WTC11 (cell line): Measurements from ENCODE around the gene SLC13A2. TPM values are rescaled to one million over a fixed set of nuclear protein-coding genes. Genes with fewer than 3 reads are reported as not detected.

ENCODE experiments used
- ATAC-seq: fragments of 200-7000 bp; cut with Tn5 transposase; 2 replicates; pipeline ENCODE4 v1.10.0; 2021; ENCODE audit warnings: mild to moderate bottlenecking, moderate library complexity
- CTCF ChIA-PET: fragments of 300-600 bp; sonication (Branson Sonifier 250); formaldehyde crosslinking; loops from one replicate; lab custom pipeline; 2021; ENCODE audit warnings: antibody characterized with exemption; lab: Charles Lee
- POLR2A ChIA-PET: fragments of 350-600 bp; sonication (Branson Sonifier 250); formaldehyde crosslinking; loops from one replicate; lab custom pipeline; 2021; ENCODE audit warnings: antibody characterized with exemption; lab: Charles Lee
- DNase-seq: peaks from one replicate; pipeline ENCODE4 v3.0.0; 2021; ENCODE audit warnings: low spot score
- H3K27ac Mint-ChIP-seq: 2 replicates; pipeline ENCODE4 v1.8.0; 2021; ENCODE audit warnings: mixed read lengths
- H3K27me3 Mint-ChIP-seq: 2 replicates; pipeline ENCODE4 v1.8.0; 2021; ENCODE audit warnings: low read depth, mild to moderate bottlenecking, moderate library complexity, mixed read lengths
- H3K36me3 Mint-ChIP-seq: 2 replicates; pipeline ENCODE4 v1.8.0; 2021; ENCODE audit warnings: mixed read lengths
- H3K4me1 Mint-ChIP-seq: 2 replicates; pipeline ENCODE4 v1.8.0; 2022; ENCODE audit warnings: mixed read lengths
- H3K4me3 Mint-ChIP-seq: 2 replicates; pipeline ENCODE4 v1.8.0; 2021; ENCODE audit warnings: mild to moderate bottlenecking, moderate library complexity, mixed read lengths
- H3K9me3 Mint-ChIP-seq: 2 replicates; pipeline ENCODE4 v1.8.0; 2021; ENCODE audit warnings: mixed read lengths
- AFF4 ChIP-seq: sonication (generic); formaldehyde crosslinking; IDR thresholded peaks from 2 replicates; pipeline ENCODE4 v1.8.1; 2023; ENCODE audit warnings: mild to moderate bottlenecking, missing genetic modification reagents, borderline replicate concordance
- CDX4 ChIP-seq: fragments of 250-450 bp; sonication (Bioruptor Pico); IDR thresholded peaks from 2 replicates; pipeline ENCODE4 v1.9.0; 2021; ENCODE audit warnings: moderate library complexity, mild to moderate bottlenecking, inconsistent platforms, borderline replicate concordance
- CREB1 ChIP-seq: sonication (generic); formaldehyde crosslinking; IDR thresholded peaks from 2 replicates; pipeline ENCODE4 v1.8.0; 2023; ENCODE audit warnings: mild to moderate bottlenecking, missing genetic modification reagents
- E2F4 ChIP-seq: sonication (generic); formaldehyde crosslinking; IDR thresholded peaks from 2 replicates; pipeline ENCODE4 v1.8.1; 2022; ENCODE audit warnings: low read depth, mild to moderate bottlenecking, moderate library complexity, missing genetic modification reagents, borderline replicate concordance
- ELF4 ChIP-seq: sonication (generic); formaldehyde crosslinking; IDR thresholded peaks from 2 replicates; pipeline ENCODE4 v1.8.1; 2022; ENCODE audit warnings: low read depth, mild to moderate bottlenecking, moderate library complexity, missing genetic modification reagents
- FOXP1 ChIP-seq: sonication (generic); formaldehyde crosslinking; IDR thresholded peaks from 2 replicates; pipeline ENCODE4 v1.8.0; 2022; ENCODE audit warnings: missing genetic modification reagents, mild to moderate bottlenecking, moderate library complexity, borderline replicate concordance
- HMGA2 ChIP-seq: fragments of 250-450 bp; sonication (Bioruptor Pico); IDR thresholded peaks from 2 replicates; pipeline ENCODE4 v1.4.0; 2021; ENCODE audit warnings: mild to moderate bottlenecking, moderate library complexity
- MXD4 ChIP-seq: fragments of 250-450 bp; sonication (Bioruptor Pico); IDR thresholded peaks from 2 replicates; pipeline ENCODE4 v1.8.0; 2021; ENCODE audit warnings: mild to moderate bottlenecking, moderate library complexity, borderline replicate concordance
- NFYB ChIP-seq: sonication (generic); formaldehyde crosslinking; conservative IDR thresholded peaks from 2 replicates; pipeline ENCODE4 v1.8.0; 2022; ENCODE audit warnings: low read depth, missing genetic modification reagents
- NR1H2 ChIP-seq: sonication (generic); formaldehyde crosslinking; IDR thresholded peaks from 2 replicates; pipeline ENCODE4 v1.9.0; 2021; ENCODE audit warnings: mild to moderate bottlenecking, moderate library complexity, missing genetic modification reagents
- SMAD3 ChIP-seq: sonication (generic); formaldehyde crosslinking; IDR thresholded peaks from 2 replicates; pipeline ENCODE4 v1.8.0; 2022; ENCODE audit warnings: missing genetic modification reagents, mild to moderate bottlenecking, borderline replicate concordance
- TEAD1 ChIP-seq: sonication (generic); formaldehyde crosslinking; IDR thresholded peaks from 2 replicates; pipeline ENCODE4 v1.8.0; 2022; ENCODE audit warnings: mild to moderate bottlenecking, missing genetic modification reagents
- TEAD4 ChIP-seq: sonication (generic); formaldehyde crosslinking; IDR thresholded peaks from 2 replicates; pipeline ENCODE4 v1.8.0; 2022; ENCODE audit warnings: mild to moderate bottlenecking, missing genetic modification reagents
- USF1 ChIP-seq: sonication (generic); formaldehyde crosslinking; IDR thresholded peaks from 2 replicates; pipeline ENCODE4 v1.8.0; 2022; ENCODE audit warnings: mild to moderate bottlenecking, missing genetic modification reagents
- USF2 ChIP-seq: sonication (generic); formaldehyde crosslinking; IDR thresholded peaks from 2 replicates; pipeline ENCODE4 v1.8.1; 2023; ENCODE audit warnings: mild to moderate bottlenecking, missing genetic modification reagents, moderate library complexity
- ZNF138 ChIP-seq: sonication (generic); formaldehyde crosslinking; conservative IDR thresholded peaks from 2 replicates; pipeline ENCODE4 v1.8.1; 2022; ENCODE audit warnings: mild to moderate bottlenecking, moderate library complexity, missing genetic modification reagents
- ZNF219 ChIP-seq: sonication (generic); formaldehyde crosslinking; IDR thresholded peaks from 2 replicates; pipeline ENCODE4 v1.8.0; 2023; ENCODE audit warnings: missing genetic modification reagents, mild to moderate bottlenecking, borderline replicate concordance
- ZNF263 ChIP-seq: sonication (generic); formaldehyde crosslinking; IDR thresholded peaks from 2 replicates; pipeline ENCODE4 v1.8.1; 2022; ENCODE audit warnings: low read depth, mild to moderate bottlenecking, moderate library complexity, missing genetic modification reagents
- ZNF425 ChIP-seq: fragments of 250-450 bp; sonication (Bioruptor Pico); conservative IDR thresholded peaks from 2 replicates; pipeline ENCODE4 v1.9.0; 2021; ENCODE audit warnings: mild to moderate bottlenecking
- total RNA-seq: library from RNA; stranded (reverse); gene quantifications from 3 replicates; pipeline ENCODE4 v1.2.3, GENCODE V29; 2021

SLC13A2 gene
- total RNA-seq, 1 experiment from 2014 or later: not detected

- no peak for TF ChIP-seq CDX4 (CRISPR knock-in tag)
- no peak for TF ChIP-seq USF1 (CRISPR knock-in tag)
- no peak for TF ChIP-seq ZNF138 (CRISPR knock-in tag)
- TF ChIP-seq ZNF219 (CRISPR knock-in tag): no peak
- TF ChIP-seq ELF4 (CRISPR knock-in tag): no peak
- no peak for TF ChIP-seq ZNF425 (CRISPR knock-in tag)
Observed at GRCh38 chr17:28495635-28496034, 22.2 kb downstream of the SLC13A2 start (continued).

- no peaks in the 10 kb centered on the region for H3K9me3 Mint-ChIP-seq
- CTCF ChIA-PET: interaction anchor here (0.9 to 7.4 kb wide), 7 partner anchors 14 to 81 kb away, joined by 3 to 42 read pairs (median 4); no protein-coding TSS in a partner anchor
- no peaks in the 10 kb centered on the region for H3K36me3 Mint-ChIP-seq
- ATAC-seq (peak; percentile 54), DNase-seq (peak; percentile 44)
- TF ChIP-seq TEAD4: no peak
- no peak for TF ChIP-seq USF2 (CRISPR knock-in tag)
- TF ChIP-seq SMAD3 (CRISPR knock-in tag): no peak
- TF ChIP-seq E2F4: no peak
- no peak for TF ChIP-seq HMGA2 (CRISPR knock-in tag)
- TF ChIP-seq NR1H2 (CRISPR knock-in tag): no peak
- TF ChIP-seq CREB1: no peak
- no peak for TF ChIP-seq TEAD1
- TF ChIP-seq NFYB: no peak
- TF ChIP-seq ELF4 (CRISPR knock-in tag): no peak
- TF ChIP-seq, all 79 proteins: peak for 0
- Mint-ChIP-seq H3K4me3 (no peak overlapping the region), H3K27ac (no peak overlapping the region), H3K27me3 (no peaks in the 10 kb centered on the region), H3K4me1 (peaks cover 29% of the 10 kb centered on the region)
- POLR2A ChIA-PET: interaction anchor here (0.9 kb wide), 1 partner anchor 9 kb away, joined by 3 read pairs; no protein-coding TSS in a partner anchor
Observed at GRCh38 chr17:28497931-28498330, 24.5 kb downstream of the SLC13A2 start.

- Mint-ChIP-seq H3K4me1 (peaks cover 29% of the 10 kb centered on the region), H3K27ac (no peak overlapping the region), H3K27me3 (no peaks in the 10 kb centered on the region), H3K9me3 (no peaks in the 10 kb centered on the region), H3K36me3 (no peaks in the 10 kb centered on the region), H3K4me3 (no peak overlapping the region)
- ChIA-PET POLR2A (interaction anchor here (1.1 kb wide), 1 partner anchor 9 kb away, joined by 3 read pairs; no protein-coding TSS in a partner anchor), CTCF (interaction anchor here (1.0 to 7.4 kb wide), 6 partner anchors 34 to 132 kb away, joined by 3 to 42 read pairs (median 4); partner anchors contain the start of gene ALDOC)
- DNase-seq (no peak), ATAC-seq (no peak)
- no peak for TF ChIP-seq ZNF263
- TF ChIP-seq MXD4: no peak
- TF ChIP-seq AFF4: no peak
- TF ChIP-seq FOXP1: no peak
Observed at GRCh38 chr17:28498652-28499363, 25.4 kb downstream of the SLC13A2 start.
